ENCODE data around the gene CKAP5. TPM values are rescaled to one million over a fixed set of nuclear protein-coding genes. Genes with fewer than 3 reads are reported as not detected.
A peak's percentile ranks its signal among the peaks of the same experiment; 100 is the strongest.

Gene CKAP5
- polyA plus RNA-seq, 1 donor: 52.5 TPM

DNA sequence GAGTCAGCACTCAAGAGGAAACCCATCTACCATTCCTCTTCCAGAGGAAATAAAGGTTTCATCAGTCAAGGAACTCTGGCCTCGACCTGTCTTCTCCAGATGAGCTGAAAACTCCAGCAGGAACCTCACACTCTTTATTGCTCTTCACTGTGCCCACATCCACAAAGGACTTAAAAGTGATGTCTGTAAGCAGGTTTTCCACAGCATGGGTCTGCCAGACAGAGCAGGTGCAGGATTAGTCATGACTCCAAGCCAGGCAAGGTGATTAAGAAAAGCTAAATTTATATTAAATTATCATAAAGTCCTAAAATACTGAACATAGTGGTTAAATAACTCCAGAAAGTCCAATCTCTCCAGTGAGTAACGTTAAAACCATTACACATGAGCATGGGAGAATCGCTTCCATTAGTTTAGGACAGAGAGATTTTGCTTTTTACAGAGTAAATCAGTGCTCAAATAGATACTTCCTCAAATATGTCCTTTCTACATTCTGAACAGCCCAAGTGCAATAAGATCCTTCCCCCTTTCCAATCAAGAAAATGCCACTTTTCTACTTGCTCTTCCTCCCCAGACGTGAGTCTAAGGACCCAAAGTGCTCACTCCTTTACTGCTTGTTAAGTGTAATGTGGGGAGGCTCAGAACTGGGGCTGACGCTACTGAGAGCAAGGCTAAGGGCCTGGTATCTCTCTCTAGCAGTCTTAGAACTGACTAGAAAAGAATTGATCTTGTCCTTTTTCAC is 10.7 kb upstream of the CKAP5 start:
- no peak for DNase-seq
- H3K36me3 ChIP-seq (ENCODE audit: control insufficient read depth, insufficient read depth, low read length): peaks cover 13% of the 10 kb centered on the region
- H3K9me3 ChIP-seq (ENCODE audit: control insufficient read depth, low read depth, low read length): no peaks in the 10 kb centered on the region
- H3K4me3 ChIP-seq (ENCODE audit: low read length): no peak overlapping the region
- WGBS (ENCODE audit: insufficient coverage, low lambda C conversion rate): 76% methylated on average over 2 of the region's 5 CpGs
- H3K4me1 ChIP-seq (ENCODE audit: control insufficient read depth, insufficient read depth, low read length): no peaks in the 10 kb centered on the region
- H3K27me3 ChIP-seq (ENCODE audit: control insufficient read depth, insufficient read depth, low read length): no peaks in the 10 kb centered on the region
- H3K27ac ChIP-seq (ENCODE audit: low read length): no peak overlapping the region

DNA sequence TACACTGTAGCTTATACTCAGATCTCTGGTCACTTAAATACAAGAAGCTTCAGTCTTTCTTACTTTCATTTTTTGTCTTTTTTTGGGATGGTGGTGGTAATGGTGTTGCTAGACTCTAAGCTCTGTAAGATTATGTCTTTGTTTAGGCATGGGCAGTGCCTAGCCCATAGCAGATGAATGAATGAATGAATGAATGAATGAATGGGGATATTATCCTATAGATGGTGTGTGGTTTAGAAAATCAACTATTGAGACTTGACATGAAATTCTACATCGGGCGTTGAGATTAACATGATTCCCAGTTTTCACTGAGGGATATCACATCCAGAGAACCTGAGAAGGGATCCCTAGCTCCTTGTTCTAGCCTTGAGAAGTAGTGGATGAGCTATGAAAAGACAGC is 9.8 kb upstream of the CKAP5 start:
- no peak overlapping the region for H3K27ac ChIP-seq (ENCODE audit: low read length)
- no peak overlapping the region for H3K4me3 ChIP-seq (ENCODE audit: low read length)
- peaks cover 13% of the 10 kb centered on the region for H3K36me3 ChIP-seq (ENCODE audit: control insufficient read depth, insufficient read depth, low read length)
- WGBS (ENCODE audit: insufficient coverage, low lambda C conversion rate): no CpG with 5 or more reads among the region's 2 CpGs
- no peaks in the 10 kb centered on the region for H3K4me1 ChIP-seq (ENCODE audit: control insufficient read depth, insufficient read depth, low read length)
- H3K27me3 ChIP-seq (ENCODE audit: control insufficient read depth, insufficient read depth, low read length): no peaks in the 10 kb centered on the region
- H3K9me3 ChIP-seq (ENCODE audit: control insufficient read depth, low read depth, low read length): no peaks in the 10 kb centered on the region
- DNase-seq: no peak

DNA sequence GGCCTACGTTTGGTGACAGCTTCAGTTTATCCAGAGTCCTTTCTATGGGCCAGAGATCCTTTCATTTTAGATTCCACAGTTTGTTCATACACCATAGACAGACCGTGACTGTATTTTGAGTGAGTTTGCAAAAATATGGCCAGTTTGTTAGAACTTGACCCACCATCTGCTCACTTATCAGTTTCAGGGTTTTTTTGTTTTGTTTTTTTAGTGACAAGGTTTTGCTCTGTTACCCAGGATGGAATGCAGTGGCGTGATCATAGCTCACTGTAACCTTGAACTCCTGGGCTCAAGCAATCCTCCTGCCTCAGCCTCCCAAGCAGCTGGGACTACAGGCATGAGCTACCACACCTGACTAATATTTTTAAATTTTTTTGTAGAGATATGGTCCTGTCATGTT is 9.1 kb upstream of the CKAP5 start:
- H3K4me3 ChIP-seq (ENCODE audit: low read length): no peak overlapping the region
- no peaks in the 10 kb centered on the region for H3K27me3 ChIP-seq (ENCODE audit: control insufficient read depth, insufficient read depth, low read length)
- H3K27ac ChIP-seq (ENCODE audit: low read length): no peak overlapping the region
- H3K4me1 ChIP-seq (ENCODE audit: control insufficient read depth, insufficient read depth, low read length): no peaks in the 10 kb centered on the region
- WGBS (ENCODE audit: insufficient coverage, low lambda C conversion rate): no CpG with 5 or more reads among the region's 3 CpGs
- peaks cover 13% of the 10 kb centered on the region for H3K36me3 ChIP-seq (ENCODE audit: control insufficient read depth, insufficient read depth, low read length)
- DNase-seq: no peak
- no peaks in the 10 kb centered on the region for H3K9me3 ChIP-seq (ENCODE audit: control insufficient read depth, low read depth, low read length)

DNA sequence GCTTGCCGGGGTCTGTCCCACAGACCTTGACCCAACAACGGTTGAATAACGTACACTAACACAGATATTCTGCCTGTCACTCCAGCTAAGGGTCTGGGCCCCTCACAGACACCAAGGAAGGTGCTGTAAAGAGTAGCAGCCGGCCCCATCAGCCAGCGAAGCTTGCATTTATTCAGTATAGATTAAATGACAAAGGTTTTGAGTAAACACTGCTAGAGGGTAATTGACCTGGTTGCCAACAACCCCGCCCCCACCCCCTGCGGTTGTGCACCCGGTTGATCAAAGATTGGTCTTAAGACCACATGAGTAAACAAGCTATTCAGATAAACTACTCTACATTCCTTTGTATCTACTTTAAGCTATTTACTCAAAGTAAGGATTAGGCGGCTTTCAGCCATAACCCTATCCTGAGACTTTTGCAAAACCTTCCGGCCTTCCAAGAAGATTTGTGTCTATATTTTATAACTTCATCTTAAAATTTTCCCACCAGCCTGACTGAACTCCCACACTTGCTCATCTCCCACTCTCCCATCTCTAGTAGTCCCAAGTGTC is 4.8 kb upstream of the CKAP5 start:
- DNase-seq: no peak
- no peaks in the 10 kb centered on the region for H3K9me3 ChIP-seq (ENCODE audit: control insufficient read depth, low read depth, low read length)
- no peaks in the 10 kb centered on the region for H3K36me3 ChIP-seq (ENCODE audit: control insufficient read depth, insufficient read depth, low read length)
- WGBS (ENCODE audit: insufficient coverage, low lambda C conversion rate): 43% methylated on average over 2 of the region's 10 CpGs
- H3K27ac ChIP-seq (ENCODE audit: low read length): no peak overlapping the region
- no peak overlapping the region for H3K4me3 ChIP-seq (ENCODE audit: low read length)
- no peaks in the 10 kb centered on the region for H3K4me1 ChIP-seq (ENCODE audit: control insufficient read depth, insufficient read depth, low read length)
- H3K27me3 ChIP-seq (ENCODE audit: control insufficient read depth, insufficient read depth, low read length): no peaks in the 10 kb centered on the region

DNA sequence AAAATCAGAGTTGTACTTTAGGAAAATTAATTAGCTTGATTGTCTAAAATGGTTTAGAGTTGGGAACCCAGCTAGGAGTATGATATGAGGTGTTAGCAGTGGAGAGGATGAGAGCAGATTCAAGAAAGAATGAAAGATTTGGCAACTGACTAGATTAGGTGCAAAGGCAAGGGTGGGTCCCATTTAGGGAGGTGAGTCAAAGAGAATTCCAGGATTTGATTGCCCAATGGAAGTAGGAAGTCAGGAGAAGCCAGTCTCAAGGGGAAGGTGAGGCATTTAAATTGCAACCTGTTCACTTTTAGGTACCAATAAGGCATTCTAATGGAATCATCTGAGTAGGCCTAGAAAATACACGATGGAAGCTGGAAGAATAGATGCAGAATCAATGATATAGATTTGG is 3.6 kb upstream of the CKAP5 start:
- peaks cover 5% of the 10 kb centered on the region for H3K4me1 ChIP-seq (ENCODE audit: control insufficient read depth, insufficient read depth, low read length)

DNA sequence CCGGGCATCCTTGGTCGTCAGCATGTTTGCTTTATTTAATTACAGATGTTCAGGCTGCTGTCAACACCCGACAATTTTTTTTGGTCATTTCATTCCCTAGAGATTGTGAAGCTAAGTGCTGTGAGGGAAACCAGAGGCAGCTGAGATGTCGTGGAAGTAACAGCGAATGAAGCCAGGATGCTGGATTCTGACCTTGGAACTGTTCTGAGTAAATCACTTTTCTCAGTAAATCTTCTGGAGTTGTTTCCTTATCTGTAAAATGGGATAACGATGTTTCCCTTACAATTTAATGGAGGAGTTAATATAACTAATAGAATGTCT is 390 bp upstream of the CKAP5 start:
- peaks cover 5% of the 10 kb centered on the region for H3K4me1 ChIP-seq (ENCODE audit: control insufficient read depth, insufficient read depth, low read length)
- no peak overlapping the region for H3K27ac ChIP-seq (ENCODE audit: low read length)
- no peak for DNase-seq
- no peaks in the 10 kb centered on the region for H3K9me3 ChIP-seq (ENCODE audit: control insufficient read depth, low read depth, low read length)
- no peaks in the 10 kb centered on the region for H3K27me3 ChIP-seq (ENCODE audit: control insufficient read depth, insufficient read depth, low read length)
- H3K36me3 ChIP-seq (ENCODE audit: control insufficient read depth, insufficient read depth, low read length): no peaks in the 10 kb centered on the region
- 0% methylated on average over 1 of the region's 6 CpGs for WGBS (ENCODE audit: insufficient coverage, low lambda C conversion rate)
- peak overlapping the region; percentile 94 for H3K4me3 ChIP-seq (ENCODE audit: low read length)

More for the DNA sequence above, 3.6 kb upstream of the CKAP5 start:
- H3K36me3 ChIP-seq (ENCODE audit: control insufficient read depth, insufficient read depth, low read length): no peaks in the 10 kb centered on the region
- H3K9me3 ChIP-seq (ENCODE audit: control insufficient read depth, low read depth, low read length): no peaks in the 10 kb centered on the region
- no peak for DNase-seq
- no peak overlapping the region for H3K4me3 ChIP-seq (ENCODE audit: low read length)
- no peak overlapping the region for H3K27ac ChIP-seq (ENCODE audit: low read length)
- no peaks in the 10 kb centered on the region for H3K27me3 ChIP-seq (ENCODE audit: control insufficient read depth, insufficient read depth, low read length)
- no CpG with 5 or more reads among the region's 1 CpG for WGBS (ENCODE audit: insufficient coverage, low lambda C conversion rate)

DNA sequence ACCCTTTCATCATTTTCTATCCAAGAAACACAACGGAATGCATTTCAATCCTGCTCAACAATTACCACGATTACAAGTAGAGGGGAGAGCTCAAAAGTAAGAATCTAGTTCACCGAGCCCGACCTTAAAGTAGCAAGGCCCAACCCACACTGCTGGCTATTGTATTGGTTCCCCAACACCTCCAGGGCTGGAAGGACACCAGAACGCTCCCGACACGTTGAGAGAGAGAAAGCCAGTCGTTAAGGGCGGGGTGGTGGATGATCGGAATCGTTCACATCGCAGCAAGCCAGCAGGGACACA is 690 bp downstream of the CKAP5 start:
- H3K4me1 ChIP-seq (ENCODE audit: control insufficient read depth, insufficient read depth, low read length): peaks cover 5% of the 10 kb centered on the region
- DNase-seq: no peak
- WGBS (ENCODE audit: insufficient coverage, low lambda C conversion rate): 0% methylated on average over 1 of the region's 12 CpGs
- no peaks in the 10 kb centered on the region for H3K9me3 ChIP-seq (ENCODE audit: control insufficient read depth, low read depth, low read length)
- no peaks in the 10 kb centered on the region for H3K27me3 ChIP-seq (ENCODE audit: control insufficient read depth, insufficient read depth, low read length)
- H3K27ac ChIP-seq (ENCODE audit: low read length): peak overlapping the region; percentile 79
- peak overlapping the region; percentile 94 for H3K4me3 ChIP-seq (ENCODE audit: low read length)
- no peaks in the 10 kb centered on the region for H3K36me3 ChIP-seq (ENCODE audit: control insufficient read depth, insufficient read depth, low read length)

DNA sequence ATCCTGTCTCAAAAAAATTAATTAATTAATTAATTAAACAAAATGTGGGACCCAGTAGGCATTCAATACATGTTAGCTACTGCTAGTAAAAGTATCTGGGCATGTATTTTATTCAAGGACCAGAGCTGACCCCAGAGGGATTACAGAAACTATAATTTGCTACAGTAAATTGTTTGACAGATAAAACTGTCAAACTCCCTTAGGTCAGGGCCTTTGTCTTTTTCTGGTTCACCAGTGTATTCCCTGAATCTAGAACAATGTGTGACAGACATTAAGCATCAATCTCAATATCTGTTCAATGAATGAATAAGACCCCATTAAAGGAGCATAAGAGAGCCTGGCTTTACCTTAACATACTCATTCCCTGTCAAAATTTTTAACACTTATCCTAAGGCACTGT is 6.0 kb downstream of the CKAP5 start:
- no peaks in the 10 kb centered on the region for H3K9me3 ChIP-seq (ENCODE audit: control insufficient read depth, low read depth, low read length)
- DNase-seq: no peak
- peaks cover 7% of the 10 kb centered on the region for H3K4me1 ChIP-seq (ENCODE audit: control insufficient read depth, insufficient read depth, low read length)
- H3K27me3 ChIP-seq (ENCODE audit: control insufficient read depth, insufficient read depth, low read length): no peaks in the 10 kb centered on the region
- H3K27ac ChIP-seq (ENCODE audit: low read length): no peak overlapping the region
- no peaks in the 10 kb centered on the region for H3K36me3 ChIP-seq (ENCODE audit: control insufficient read depth, insufficient read depth, low read length)
- no peak overlapping the region for H3K4me3 ChIP-seq (ENCODE audit: low read length)

DNA sequence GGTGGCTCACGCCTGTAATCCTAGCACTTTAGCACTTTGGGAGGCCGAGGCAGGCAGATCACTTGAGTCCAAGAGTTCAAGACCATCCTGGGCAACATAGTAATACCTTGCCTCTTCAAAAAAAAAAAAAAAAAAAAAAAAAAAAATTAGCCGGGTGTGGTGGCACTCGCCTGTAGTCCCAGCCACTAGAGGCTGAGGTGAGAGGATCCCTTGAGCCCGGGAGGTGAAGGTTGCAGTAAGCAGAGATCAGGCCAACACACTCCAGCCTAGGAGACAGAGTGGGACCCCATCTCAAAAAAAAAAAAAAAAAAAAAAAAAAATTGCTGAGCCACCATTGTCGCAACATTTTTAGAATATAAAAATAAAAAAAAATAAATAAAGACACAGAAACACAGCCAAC is 7.6 kb downstream of the CKAP5 start:
- no peak overlapping the region for H3K4me3 ChIP-seq (ENCODE audit: low read length)
- H3K36me3 ChIP-seq (ENCODE audit: control insufficient read depth, insufficient read depth, low read length): no peaks in the 10 kb centered on the region
- DNase-seq: no peak
- H3K27ac ChIP-seq (ENCODE audit: low read length): no peak overlapping the region
- WGBS (ENCODE audit: insufficient coverage, low lambda C conversion rate): no CpG with 5 or more reads among the region's 6 CpGs
- H3K4me1 ChIP-seq (ENCODE audit: control insufficient read depth, insufficient read depth, low read length): peaks cover 5% of the 10 kb centered on the region
- H3K9me3 ChIP-seq (ENCODE audit: control insufficient read depth, low read depth, low read length): no peaks in the 10 kb centered on the region
- no peaks in the 10 kb centered on the region for H3K27me3 ChIP-seq (ENCODE audit: control insufficient read depth, insufficient read depth, low read length)

DNA sequence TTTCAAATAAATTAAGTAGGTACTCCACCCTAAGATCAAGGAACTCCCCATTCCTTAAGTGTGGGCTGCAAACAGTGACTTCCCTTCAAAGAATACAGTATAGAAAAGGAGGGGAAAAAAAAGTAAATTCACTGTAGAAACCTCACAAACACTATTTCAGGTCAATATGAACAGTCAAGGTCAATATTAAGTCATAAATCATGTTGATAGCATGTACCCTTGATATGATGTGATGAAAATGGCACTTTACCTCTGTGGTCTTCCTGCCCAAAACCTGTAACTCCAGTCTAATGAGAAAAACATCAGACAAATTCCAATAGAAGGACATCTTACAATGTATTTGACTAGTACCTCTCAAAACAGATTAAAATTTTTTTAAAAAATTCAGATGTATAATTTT is 8.2 kb downstream of the CKAP5 start:
- H3K27ac ChIP-seq (ENCODE audit: low read length): no peak overlapping the region
- H3K4me1 ChIP-seq (ENCODE audit: control insufficient read depth, insufficient read depth, low read length): peaks cover 7% of the 10 kb centered on the region
- H3K36me3 ChIP-seq (ENCODE audit: control insufficient read depth, insufficient read depth, low read length): no peaks in the 10 kb centered on the region
- no peaks in the 10 kb centered on the region for H3K9me3 ChIP-seq (ENCODE audit: control insufficient read depth, low read depth, low read length)
- DNase-seq: no peak
- H3K4me3 ChIP-seq (ENCODE audit: low read length): no peak overlapping the region
- no peaks in the 10 kb centered on the region for H3K27me3 ChIP-seq (ENCODE audit: control insufficient read depth, insufficient read depth, low read length)

DNA sequence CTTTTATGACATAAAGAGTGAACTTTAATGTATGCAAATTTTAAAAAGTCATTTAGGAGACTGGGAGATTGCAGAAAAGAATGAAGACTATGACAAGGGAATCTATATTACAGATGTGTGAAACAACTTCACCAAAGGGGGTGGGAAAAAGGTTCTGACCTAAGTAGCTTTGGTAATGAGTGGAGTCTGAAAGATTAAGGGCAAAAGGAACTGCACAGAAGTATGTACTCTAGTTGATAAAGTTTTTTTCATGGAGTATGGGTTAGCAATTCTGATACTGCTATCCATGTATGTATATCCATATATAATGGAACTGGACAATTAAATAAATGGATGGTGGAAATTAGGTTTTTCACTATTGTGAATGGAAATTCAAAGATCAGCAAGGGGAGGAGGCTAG is 9.2 kb downstream of the CKAP5 start:
- Histone ChIP-seq H3K9me3 (ENCODE audit: control insufficient read depth, low read depth, low read length) (no peaks in the 10 kb centered on the region), H3K4me3 (ENCODE audit: low read length) (no peak overlapping the region), H3K27me3 (ENCODE audit: control insufficient read depth, insufficient read depth, low read length) (no peaks in the 10 kb centered on the region), H3K36me3 (ENCODE audit: control insufficient read depth, insufficient read depth, low read length) (no peaks in the 10 kb centered on the region), H3K27ac (ENCODE audit: low read length) (no peak overlapping the region), H3K4me1 (ENCODE audit: control insufficient read depth, insufficient read depth, low read length) (peaks cover 8% of the 10 kb centered on the region)
- DNase-seq: no peak
